H1 (cell line): ENCODE results near the gene SLC8A1. TPM values are rescaled to one million over a fixed set of nuclear protein-coding genes. Genes with fewer than 3 reads are reported as not detected.

ENCODE experiments used
- CTCF ChIA-PET: fragments of 300-600 bp; sonication (Branson Sonifier 250); formaldehyde crosslinking; loops from one replicate; lab custom pipeline; 2021; ENCODE audit not compliant: partially characterized antibody; lab: Charles Lee
- POLR2A ChIA-PET: fragments of 300-600 bp; sonication (Branson Sonifier 250); formaldehyde crosslinking; loops from one replicate; lab custom pipeline; 2021; ENCODE audit warnings: inconsistent platforms; ENCODE audit not compliant: partially characterized antibody; lab: Charles Lee
- DNase-seq, 2 experiments: peaks; one replicate each; pipeline versions ENCODE4 v3.0.0 to v3.0.0-alpha.2; 2010 to 2022; ENCODE audit warnings: low spot score in 2 of 2, low read depth in 1 of 2, mixed read lengths in 1 of 2
- FAIRE-seq: peaks from 2 replicates; lab custom pipeline; 2011; peaks lifted over from hg19 to GRCh38; lab: Jason Lieb, UNC
- H2AFZ ChIP-seq: 2 replicates; pipeline ENCODE4 v1.8.1; 2012; ENCODE audit warnings: low read length, inconsistent platforms
- H2AK5ac ChIP-seq: 2 replicates; pipeline ENCODE4 v1.6.1; 2013; ENCODE audit warnings: low read depth, low read length
- H2BK120ac ChIP-seq: replicated peaks from 2 replicates; pipeline ENCODE3; 2013; ENCODE audit warnings: low read depth, low read length, inconsistent platforms
- H2BK12ac ChIP-seq: 2 replicates; pipeline ENCODE4 v1.6.1; 2013; ENCODE audit warnings: low read depth, low read length
- H2BK15ac ChIP-seq: 2 replicates; pipeline ENCODE4 v1.6.1; 2013; ENCODE audit warnings: low read length
- H2BK20ac ChIP-seq: 2 replicates; pipeline ENCODE4 v1.6.1; 2013; ENCODE audit warnings: low read length
- H2BK5ac ChIP-seq: 2 replicates; pipeline ENCODE4 v1.6.1; 2013; ENCODE audit warnings: low read depth, low read length
- H3K14ac ChIP-seq: 2 replicates; pipeline ENCODE4 v1.6.1; 2013; ENCODE audit warnings: inconsistent platforms; ENCODE audit not compliant: insufficient read length
- H3K18ac ChIP-seq: 2 replicates; pipeline ENCODE4 v1.6.1; 2013; ENCODE audit warnings: low read length; ENCODE audit errors: extremely low read depth
- H3K23ac ChIP-seq: 2 replicates; pipeline ENCODE4 v1.6.1; 2013; ENCODE audit warnings: inconsistent platforms; ENCODE audit not compliant: insufficient read length
- H3K23me2 ChIP-seq: 2 replicates; pipeline ENCODE4 v1.6.1; 2013; ENCODE audit warnings: low read depth, low read length
- H3K27ac ChIP-seq: 2 replicates; pipeline ENCODE4 v1.6.1; 2011; ENCODE audit warnings: low read depth, low read length, inconsistent platforms
- H3K27me3 ChIP-seq, 4 experiments: replicated peaks in 1 of 4; 1 replicate in 1 of 4; 2 replicates in 3 of 4; pipeline versions ENCODE4 v1.6.1 to v1.8.1; 2011 to 2013; ENCODE audit warnings: low read length in 3 of 4, mild to moderate bottlenecking in 3 of 4, inconsistent platforms in 2 of 4, mixed read lengths in 2 of 4, moderate library complexity in 1 of 4; ENCODE audit not compliant: control insufficient read depth in 3 of 4, insufficient read depth in 3 of 4; ENCODE audit errors: extremely low read depth in 1 of 4
- H3K36me3 ChIP-seq, 4 experiments: 2 replicates each; pipeline versions ENCODE4 v1.6.1 to v1.8.1; 2011 to 2013; ENCODE audit warnings: mild to moderate bottlenecking in 4 of 4, low read length in 3 of 4, moderate library complexity in 2 of 4, control low read depth in 1 of 4, inconsistent platforms in 1 of 4; ENCODE audit not compliant: insufficient read depth in 4 of 4, control insufficient read depth in 2 of 4
- H3K4ac ChIP-seq: replicated peaks from 2 replicates; pipeline ENCODE3; 2013; ENCODE audit warnings: low read length, low read depth, mixed read lengths, inconsistent platforms; ENCODE audit not compliant: insufficient read length
- H3K4me1 ChIP-seq, 4 experiments: replicated peaks in 1 of 4; 1 replicate in 1 of 4; 2 replicates in 3 of 4; pipeline versions ENCODE4 v1.6.1 to v1.8.1; 2011 to 2013; ENCODE audit warnings: low read length in 3 of 4, inconsistent platforms in 2 of 4, mixed read lengths in 1 of 4; ENCODE audit not compliant: insufficient read depth in 4 of 4, control insufficient read depth in 3 of 4
- H3K4me2 ChIP-seq, 2 experiments: 2 replicates each; pipeline versions ENCODE4 v1.6.1 to v1.8.1; 2011 to 2013; ENCODE audit warnings: low read depth in 2 of 2, low read length in 2 of 2, control low read depth in 1 of 2, inconsistent platforms in 1 of 2, mild to moderate bottlenecking in 1 of 2; ENCODE audit not compliant: insufficient read depth in 1 of 2
- H3K4me3 ChIP-seq, 4 experiments: fragments of 200-600, 300-600 bp in 1 of 4; sonication (generic), shearing (Covaris generic), sonication (Bioruptor Twin) in 1 of 4; 2 replicates each; pipeline versions ENCODE4 v1.5.1 to v1.8.1; 2011 to 2016; ENCODE audit warnings: low read length in 4 of 4, low read depth in 3 of 4, control low read depth in 2 of 4, inconsistent platforms in 2 of 4, mild to moderate bottlenecking in 2 of 4, mixed read lengths in 1 of 4, moderate library complexity in 1 of 4; ENCODE audit not compliant: insufficient read depth in 2 of 4; ENCODE audit errors: extremely low read depth in 1 of 4
- H3K56ac ChIP-seq: replicated peaks from 2 replicates; pipeline ENCODE3; 2013; ENCODE audit warnings: low read depth, mild to moderate bottlenecking, mixed read lengths, low read length, inconsistent platforms; ENCODE audit not compliant: insufficient read length
- H3K79me1 ChIP-seq: 2 replicates; pipeline ENCODE4 v1.6.1; 2013; ENCODE audit warnings: low read depth, low read length, control low read depth
- H3K79me2 ChIP-seq, 2 experiments: 2 replicates each; pipeline versions ENCODE4 v1.6.1 to v1.8.1; 2012 to 2013; ENCODE audit warnings: low read length in 2 of 2, mild to moderate bottlenecking in 2 of 2, inconsistent platforms in 1 of 2; ENCODE audit not compliant: insufficient read depth in 2 of 2, control insufficient read depth in 1 of 2
- H3K9ac ChIP-seq, 4 experiments: replicated peaks in 1 of 4; 1 replicate in 1 of 4; 2 replicates in 3 of 4; pipeline versions ENCODE4 v1.6.1 to v1.8.1; 2011 to 2013; ENCODE audit warnings: low read depth in 3 of 4, low read length in 3 of 4, control low read depth in 2 of 4, mild to moderate bottlenecking in 2 of 4, moderate library complexity in 2 of 4, inconsistent platforms in 1 of 4; ENCODE audit errors: extremely low read depth in 1 of 4
- H3K9me3 ChIP-seq, 2 experiments: 2 replicates each; pipeline versions ENCODE4 v1.6.1 to v1.8.1; 2012 to 2013; ENCODE audit warnings: mild to moderate bottlenecking in 2 of 2, moderate library complexity in 2 of 2, control low read depth in 1 of 2, inconsistent platforms in 1 of 2, low read depth in 1 of 2, low read length in 1 of 2, mixed read lengths in 1 of 2; ENCODE audit not compliant: insufficient read depth in 2 of 2
- H4K20me1 ChIP-seq, 2 experiments: replicated peaks in 1 of 2; 2 replicates each; pipeline versions ENCODE3 to v1.8.1; 2011 to 2013; ENCODE audit warnings: inconsistent platforms in 2 of 2, low read length in 2 of 2, mild to moderate bottlenecking in 1 of 2; ENCODE audit not compliant: insufficient read depth in 2 of 2, control insufficient read depth in 1 of 2
- H4K5ac ChIP-seq: 2 replicates; pipeline ENCODE4 v1.6.1; 2013; ENCODE audit warnings: low read length, low read depth, mixed read lengths, inconsistent platforms; ENCODE audit not compliant: insufficient read length
- H4K8ac ChIP-seq: 2 replicates; pipeline ENCODE4 v1.8.0; 2013; ENCODE audit warnings: mild to moderate bottlenecking, moderate library complexity, low read length, inconsistent platforms; ENCODE audit not compliant: insufficient read depth; ENCODE audit errors: extremely low read depth
- H4K91ac ChIP-seq: replicated peaks from 2 replicates; pipeline ENCODE3; 2013; ENCODE audit warnings: low read length, mixed read lengths, inconsistent platforms; ENCODE audit not compliant: insufficient read length
- BCL11A ChIP-seq, 2 experiments: IDR thresholded peaks; one replicate each; pipeline ENCODE4 v1.6.1; 2011; ENCODE audit warnings: low read depth in 2 of 2, low read length in 2 of 2, mild to moderate bottlenecking in 2 of 2
- CEBPB ChIP-seq: IDR thresholded peaks from 2 replicates; pipeline ENCODE4 v1.6.1; 2012; ENCODE audit warnings: low read depth, low read length
- EP300 ChIP-seq, 2 experiments: IDR thresholded peaks; 1 replicate in 1 of 2; 2 replicates in 1 of 2; pipeline ENCODE4 v1.6.1; 2011 to 2012; ENCODE audit warnings: low read depth in 2 of 2, low read length in 2 of 2, mild to moderate bottlenecking in 2 of 2, borderline replicate concordance in 1 of 2, inconsistent platforms in 1 of 2, moderate library complexity in 1 of 2
- HDAC6 ChIP-seq: IDR thresholded peaks from one replicate; pipeline ENCODE4 v1.7.1; 2012; ENCODE audit warnings: low read depth, mild to moderate bottlenecking, inconsistent platforms, low read length, moderate library complexity
- SAP30 ChIP-seq: fragments of 300-600 bp; sonication (generic); IDR thresholded peaks from 2 replicates; pipeline ENCODE4 v1.7.1; 2012; ENCODE audit warnings: low read length, moderate library complexity, mild to moderate bottlenecking, inconsistent platforms; ENCODE audit not compliant: insufficient read depth, insufficient replicate concordance
- SIX5 ChIP-seq: IDR thresholded peaks from 2 replicates; pipeline ENCODE4 v1.6.1; 2011; ENCODE audit warnings: mild to moderate bottlenecking, low read depth, low read length
- TAF7 ChIP-seq: optimal IDR thresholded peaks from 2 replicates; pipeline ENCODE3; 2011; ENCODE audit warnings: low read depth, mild to moderate bottlenecking, inconsistent platforms, low read length, moderate library complexity, borderline replicate concordance
- TEAD4 ChIP-seq: IDR thresholded peaks from 2 replicates; pipeline ENCODE4 v1.6.1; 2012; ENCODE audit warnings: low read depth, low read length, inconsistent platforms, mixed read lengths
- WGBS, 2 experiments: shearing (Covaris generic) in 1 of 2; methylation state at CpG; one replicate each; pipeline versions ENCODE4 v1.1.6 to v1.1.7; 2013 to 2015; ENCODE audit warnings: low lambda C conversion rate in 2 of 2, mixed read lengths in 2 of 2, inconsistent platforms in 1 of 2, low coverage in 1 of 2, missing lambda C conversion rate in 1 of 2; ENCODE audit not compliant: insufficient replicate concordance in 2 of 2, insufficient coverage in 1 of 2, insufficient read length in 1 of 2; ENCODE audit errors: extremely low coverage in 1 of 2, missing lambda C conversion rate in 1 of 2; 5-methylcytosine and 5-hydroxymethylcytosine counted together
- polyA plus RNA-seq, 7 experiments: library from polyadenylated mRNA; depleted of rRNA in 3 of 7; stranded (reverse) in 5 of 7; unstranded in 2 of 7; fragments of >200 nt in 5 of 7; fragments of 200-250 nt in 2 of 7; gene quantifications; 1 replicate in 5 of 7; 2 replicates in 1 of 7; 4 replicates in 1 of 7; pipeline versions ENCODE4 v1.2.1 to v1.2.3, GENCODE V29; 2011 to 2013; ENCODE audit warnings: missing spikeins in 2 of 7, mixed read lengths in 2 of 7
- total RNA-seq: library from RNA; stranded (reverse); fragmentation: NEBNext Ultra II Directional; extraction: Animal tissue kit (Norgen Biotek cat#: 25700); gene quantifications from 2 replicates; pipeline ENCODE4 v1.2.1, GENCODE V29; 2021

SLC8A1 gene
- total and polyA plus RNA-seq, 2 of the 8 experiments (the other 6 are each of a cell fraction or from before 2014, with no cell fraction given) = 0.68 to 3.6 TPM

- no peak overlapping the region for H2BK12ac ChIP-seq
- H3K14ac ChIP-seq = no peak overlapping the region
- no peaks in the 10 kb centered on the region for H4K20me1 ChIP-seq
- no peak overlapping the region for H2BK20ac ChIP-seq
- H3K79me1 ChIP-seq = no peaks in the 10 kb centered on the region
- no peak overlapping the region for H3K4ac ChIP-seq
- DNase-seq (no peak), FAIRE-seq (no peak)
- H3K4me1 ChIP-seq = peaks cover under 1 to 4% (median 2%) of the 10 kb centered on the region in 4 experiments; a peak in 3 of 7 replicates
- CTCF ChIA-PET = interaction anchor here (0.7 kb wide), 1 partner anchor 17 kb away, joined by 3 read pairs; no protein-coding TSS in a partner anchor
- H3K79me2 ChIP-seq = no peaks in the 10 kb centered on the region
- H2BK15ac ChIP-seq = no peak overlapping the region
- H4K91ac ChIP-seq = no peak overlapping the region
- no peak overlapping the region for H2BK5ac ChIP-seq
- no peaks in the 10 kb centered on the region for H3K23me2 ChIP-seq
- H4K5ac ChIP-seq = no peak overlapping the region
- no peak overlapping the region for H3K23ac ChIP-seq
- H3K4me2 ChIP-seq = no peak overlapping the region
- no peaks in the 10 kb centered on the region for H3K9me3 ChIP-seq
- no peak overlapping the region for H2AFZ ChIP-seq
- H4K8ac ChIP-seq = no peak overlapping the region
- no peak overlapping the region for H3K18ac ChIP-seq
- no peak overlapping the region for H3K9ac ChIP-seq
- WGBS, 2 experiments = 91% methylated on average over 1 of the region's 1 CpG; no CpG with 5 or more reads in 1 of the 2 experiments
- H2AK5ac ChIP-seq = no peak overlapping the region
- no peak overlapping the region for H3K4me3 ChIP-seq
- no peaks in the 10 kb centered on the region for H3K27me3 ChIP-seq
- no peak overlapping the region for H2BK120ac ChIP-seq
- H3K36me3 ChIP-seq = no peaks in the 10 kb centered on the region
- no peak overlapping the region for H3K27ac ChIP-seq
- POLR2A ChIA-PET = no interaction called here
- no peak overlapping the region for H3K56ac ChIP-seq
- TF ChIP-seq CEBPB = no peak
- no peak for TF ChIP-seq SIX5
- TF ChIP-seq HDAC6 = no peak
- TF ChIP-seq TAF7 = no peak
- no peak for TF ChIP-seq TEAD4
- TF ChIP-seq SAP30 = no peak
- no peak for TF ChIP-seq BCL11A (IDR thresholded peaks at IDR 0.05; ENCODE audit: low read depth in 2 of 2, low read length in 2 of 2)
- no peak for TF ChIP-seq EP300 (IDR thresholded peaks at IDR 0.05; ENCODE audit: borderline replicate concordance in 1 of 2, low read depth in 2 of 2, low read length in 2 of 2)
Observed at GRCh38 chr2:40138314-40138713, 313.6 kb downstream of the SLC8A1 start.
